ENCODE measurements around the gene BCKDHA. TPM values are rescaled to one million over a fixed set of nuclear protein-coding genes. Genes with fewer than 3 reads are reported as not detected.

Gene BCKDHA
- total RNA-seq, 1 experiment from 2014 or later: 19.4 TPM

GRCh38 chr19:41445575-41445974 lies 48.0 kb downstream of the BCKDHA start:
- peak in 1 of 2 experiments; percentile 13 for DNase-seq
- Histone ChIP-seq H3K4me3 (ENCODE audit: low read depth, low read length) (no peak overlapping the region), H3K36me3 (ENCODE audit: control insufficient read depth, insufficient read depth, low read length) (no peaks in the 10 kb centered on the region), H3K4me1 (no peaks in the 10 kb centered on the region), H3K27me3 (replicated peaks; ENCODE audit: control insufficient read depth, insufficient read depth, low read length) (no peaks in the 10 kb centered on the region), H3K9me3 (no peaks in the 10 kb centered on the region)
- Mint-ChIP-seq H3K27ac (ENCODE audit: unreplicated experiment) (no peak overlapping the region), H3K9me3 (ENCODE audit: unreplicated experiment) (no peaks in the 10 kb centered on the region), H3K4me1 (ENCODE audit: low read depth, unreplicated experiment) (no peaks in the 10 kb centered on the region), H3K36me3 (ENCODE audit: insufficient read depth, unreplicated experiment) (peaks cover 6% of the 10 kb centered on the region), H3K27me3 (ENCODE audit: insufficient read depth, unreplicated experiment) (peaks cover 12% of the 10 kb centered on the region), H3K4me3 (ENCODE audit: unreplicated experiment) (no peak overlapping the region)
- TF ChIP-seq CTCF (IDR thresholded peaks at IDR 0.05; ENCODE audit: insufficient read depth in 1 of 2, low read depth in 1 of 2, low read length in 1 of 2, severe bottlenecking in 1 of 2, unreplicated experiment in 1 of 2): no peak
- BruUV-seq (replicated peaks): no TSS peak
- intact Hi-C loops (cut with micrococcal nuclease; ENCODE audit: unreplicated experiment): no loop called here
- ChIA-PET CTCF (no interaction called here), POLR2A (no interaction called here)

DNA sequence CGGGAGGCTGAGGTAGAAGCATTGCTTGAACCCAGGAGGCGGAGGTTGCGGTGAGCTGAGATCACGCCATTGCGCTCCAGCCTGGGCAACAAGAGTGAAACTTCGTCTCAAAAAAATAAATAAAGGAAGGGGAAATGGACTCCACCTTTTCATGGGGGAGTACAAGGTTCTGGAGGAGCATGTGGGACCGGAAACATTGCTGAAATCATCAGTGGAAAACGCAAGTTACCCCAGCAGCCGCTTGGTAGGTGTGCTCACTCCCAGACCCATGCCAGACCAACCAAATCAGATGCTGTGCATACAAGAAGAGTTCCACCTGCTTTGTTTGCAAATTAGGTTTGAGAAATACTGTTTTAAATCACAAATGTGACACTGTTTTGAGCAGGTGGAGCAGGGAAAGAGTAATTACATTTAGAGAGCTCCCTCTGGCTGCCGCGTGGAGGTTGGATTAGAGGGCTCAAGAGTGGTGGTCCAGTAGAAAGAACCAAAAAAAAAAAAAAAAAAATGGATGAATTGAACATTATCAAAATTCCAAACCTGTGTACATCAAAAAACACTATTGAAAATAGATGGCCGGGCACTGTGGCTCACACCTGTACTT lies 50.2 kb downstream of the BCKDHA start:
- ChIA-PET POLR2A (no interaction called here), CTCF (interaction anchor here (0.7 to 4.3 kb wide), 6 partner anchors 8 to 194 kb away, joined by 4 to 22 read pairs (median 9); partner anchors contain the start of gene DMAC2)
- Histone ChIP-seq H3K36me3 (ENCODE audit: control insufficient read depth, insufficient read depth, low read length) (no peaks in the 10 kb centered on the region), H3K27me3 (replicated peaks; ENCODE audit: control insufficient read depth, insufficient read depth, low read length) (no peaks in the 10 kb centered on the region), H3K9me3 (no peaks in the 10 kb centered on the region), H3K4me1 (no peaks in the 10 kb centered on the region), H3K4me3 (ENCODE audit: low read depth, low read length) (no peak overlapping the region)
- no peak overlapping the region for H3K4me3 Mint-ChIP-seq (ENCODE audit: unreplicated experiment)
- peaks cover 6% of the 10 kb centered on the region for H3K36me3 Mint-ChIP-seq (ENCODE audit: insufficient read depth, unreplicated experiment)
- no peak for TF ChIP-seq CTCF (IDR thresholded peaks at IDR 0.05; ENCODE audit: insufficient read depth in 1 of 2, low read depth in 1 of 2, low read length in 1 of 2, severe bottlenecking in 1 of 2, unreplicated experiment in 1 of 2)
- no peak overlapping the region for H3K27ac Mint-ChIP-seq (ENCODE audit: unreplicated experiment)
- no peak for DNase-seq
- H3K4me1 Mint-ChIP-seq (ENCODE audit: low read depth, unreplicated experiment): no peaks in the 10 kb centered on the region
- intact Hi-C loops (cut with micrococcal nuclease; ENCODE audit: unreplicated experiment): no loop called here
- no TSS peak for BruUV-seq (replicated peaks)
- peaks cover 12% of the 10 kb centered on the region for H3K27me3 Mint-ChIP-seq (ENCODE audit: insufficient read depth, unreplicated experiment)
- no peaks in the 10 kb centered on the region for H3K9me3 Mint-ChIP-seq (ENCODE audit: unreplicated experiment)

DNA sequence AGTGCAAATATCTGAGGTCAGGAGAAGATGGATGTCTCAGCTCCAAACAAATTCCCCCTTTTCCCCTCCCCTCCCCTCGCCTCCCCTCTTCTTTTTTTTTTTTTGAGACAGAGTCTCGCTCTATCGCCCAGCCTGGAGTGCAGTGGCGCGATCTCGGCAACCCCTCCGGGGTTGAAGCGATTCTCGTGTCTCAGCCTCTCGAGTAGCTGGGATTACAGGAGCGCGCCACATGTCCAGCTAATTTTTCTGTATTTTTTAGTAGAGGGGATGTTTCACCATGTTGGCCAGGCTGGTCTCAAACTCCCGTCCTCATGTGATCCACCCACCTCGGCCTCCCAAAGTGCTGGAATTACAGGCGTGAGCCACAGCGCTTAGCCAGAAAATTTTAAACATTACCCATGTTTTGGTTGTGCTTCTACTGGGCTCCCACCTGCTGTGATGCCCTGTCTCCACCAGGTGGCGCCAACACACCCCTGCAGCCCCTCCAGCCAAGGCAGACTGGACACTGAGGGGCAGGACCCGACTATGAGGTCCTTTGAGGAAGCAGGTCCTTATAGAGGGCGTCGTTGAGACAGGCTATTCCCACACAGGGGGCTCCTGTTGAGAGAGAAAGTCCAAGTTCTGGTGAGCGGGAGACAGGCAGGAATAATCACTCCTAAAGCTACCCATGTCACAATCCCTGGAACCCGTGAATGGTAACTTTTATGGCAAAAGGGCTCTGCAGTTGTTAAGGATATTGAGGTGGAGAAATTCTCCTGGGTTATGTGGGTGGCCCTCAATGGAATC lies 51.7 kb downstream of the BCKDHA start:
- no peaks in the 10 kb centered on the region for H3K9me3 Mint-ChIP-seq (ENCODE audit: unreplicated experiment)
- Histone ChIP-seq H3K36me3 (ENCODE audit: control insufficient read depth, insufficient read depth, low read length) (no peaks in the 10 kb centered on the region), H3K4me1 (no peaks in the 10 kb centered on the region), H3K9me3 (no peaks in the 10 kb centered on the region), H3K4me3 (ENCODE audit: low read depth, low read length) (no peak overlapping the region), H3K27me3 (replicated peaks; ENCODE audit: control insufficient read depth, insufficient read depth, low read length) (no peaks in the 10 kb centered on the region)
- BruUV-seq (replicated peaks): no TSS peak
- H3K27ac Mint-ChIP-seq (ENCODE audit: unreplicated experiment): no peak overlapping the region
- TF ChIP-seq CTCF (IDR thresholded peaks at IDR 0.05; ENCODE audit: insufficient read depth in 1 of 2, low read depth in 1 of 2, low read length in 1 of 2, severe bottlenecking in 1 of 2, unreplicated experiment in 1 of 2): peak; percentile 99
- DNase-seq: peak; percentile 80 to 85
- peaks cover 4% of the 10 kb centered on the region for H3K27me3 Mint-ChIP-seq (ENCODE audit: insufficient read depth, unreplicated experiment)
- H3K36me3 Mint-ChIP-seq (ENCODE audit: insufficient read depth, unreplicated experiment): peaks cover 6% of the 10 kb centered on the region
- no peaks in the 10 kb centered on the region for H3K4me1 Mint-ChIP-seq (ENCODE audit: low read depth, unreplicated experiment)
- ChIA-PET POLR2A (interaction anchor here (0.7 to 1.3 kb wide), 2 partner anchors 10 to 537 kb away, joined by 4 to 5 read pairs; no protein-coding TSS in a partner anchor), CTCF (interaction anchor here (0.5 to 4.3 kb wide), 13 partner anchors 10 to 329 kb away, joined by 3 to 22 read pairs (median 3); partner anchors contain the start of genes B3GNT8 and DMAC2)
- peak overlapping the region; percentile 49 for H3K4me3 Mint-ChIP-seq (ENCODE audit: unreplicated experiment)
- intact Hi-C loops (cut with micrococcal nuclease; ENCODE audit: unreplicated experiment): loop anchor here (1.0 kb wide), 4 partner anchors 88 to 148 kb away; no protein-coding TSS in a partner anchor
